CD8-positive, alpha-beta memory T cell (primary cell): ENCODE measurements around the gene RGS11. TPM values are rescaled to one million over a fixed set of nuclear protein-coding genes. Genes with fewer than 3 reads are reported as not detected.

ENCODE experiments used
- CTCF ChIA-PET: fragments of 350-600 bp; sonication (Branson Sonifier 250); formaldehyde crosslinking; loops from one replicate; lab custom pipeline; 2021; ENCODE audit warnings: antibody characterized with exemption; lab: Charles Lee
- POLR2A ChIA-PET: fragments of 350-600 bp; sonication (Branson Sonifier 250); formaldehyde crosslinking; loops from one replicate; lab custom pipeline; 2021; ENCODE audit warnings: antibody characterized with exemption; lab: Charles Lee
- DNase-seq, 5 donors: peaks; one replicate each; pipeline versions ENCODE4 v3.0.0 to v3.0.0-alpha.2; 2020 to 2022; ENCODE audit warnings: mixed read lengths in 1 of 5
- H3K27ac ChIP-seq: one replicate; pipeline ENCODE4 v1.7.0; 2013; ENCODE audit warnings: low read depth, mild to moderate bottlenecking, low read length, moderate library complexity
- H3K27me3 ChIP-seq: 2 replicates; pipeline ENCODE4 v1.7.0; 2013; ENCODE audit warnings: low read length, mild to moderate bottlenecking; ENCODE audit not compliant: insufficient read depth, poor library complexity, severe bottlenecking
- H3K36me3 ChIP-seq: 2 replicates; pipeline ENCODE4 v1.7.0; 2013; ENCODE audit warnings: mild to moderate bottlenecking, low read length, moderate library complexity; ENCODE audit not compliant: insufficient read depth
- H3K4me1 ChIP-seq: 2 replicates; pipeline ENCODE4 v1.7.0; 2013; ENCODE audit warnings: mild to moderate bottlenecking, low read length, moderate library complexity; ENCODE audit not compliant: insufficient read depth
- H3K4me3 ChIP-seq: 2 replicates; pipeline ENCODE4 v1.7.0; 2013; ENCODE audit warnings: mild to moderate bottlenecking, low read length
- H3K9me3 ChIP-seq: 2 replicates; pipeline ENCODE4 v1.7.0; 2013; ENCODE audit warnings: mild to moderate bottlenecking, low read length
- H3K27ac Mint-ChIP-seq, 8 donors: one replicate each; pipeline ENCODE4 v1.8.0; 2020 to 2021; ENCODE audit warnings: mixed read lengths in 8 of 8, mild to moderate bottlenecking in 6 of 8, inconsistent platforms in 3 of 8, moderate library complexity in 3 of 8
- H3K27me3 Mint-ChIP-seq, 2 donors: one replicate each; pipeline ENCODE4 v1.8.0; 2020 to 2021; ENCODE audit warnings: mixed read lengths in 2 of 2, mild to moderate bottlenecking in 1 of 2, moderate library complexity in 1 of 2
- H3K36me3 Mint-ChIP-seq, 3 donors: one replicate each; pipeline ENCODE4 v1.8.0; 2020 to 2021; ENCODE audit warnings: mixed read lengths in 3 of 3, inconsistent platforms in 1 of 3, mild to moderate bottlenecking in 1 of 3
- H3K4me1 Mint-ChIP-seq, 3 donors: one replicate each; pipeline ENCODE4 v1.8.0; 2020 to 2021; ENCODE audit warnings: mixed read lengths in 3 of 3, inconsistent platforms in 1 of 3, mild to moderate bottlenecking in 1 of 3
- H3K4me3 Mint-ChIP-seq, 7 donors: one replicate each; pipeline ENCODE4 v1.8.0; 2020 to 2021; ENCODE audit warnings: mixed read lengths in 7 of 7, mild to moderate bottlenecking in 6 of 7, moderate library complexity in 4 of 7, inconsistent platforms in 2 of 7
- H3K9me3 Mint-ChIP-seq, 5 donors: one replicate each; pipeline ENCODE4 v1.8.0; 2020 to 2022; ENCODE audit warnings: mixed read lengths in 5 of 5, mild to moderate bottlenecking in 3 of 5, moderate library complexity in 2 of 5, inconsistent platforms in 1 of 5
- polyA plus RNA-seq: library from polyadenylated mRNA; unstranded; fragments of 300-500 nt; fragmentation: Illumina TruSeq; gene quantifications from one replicate; pipeline ENCODE4 v1.2.3, GENCODE V29; 2021
- total RNA-seq, 2 experiments: library from RNA; stranded (reverse); gene quantifications; one replicate each; pipeline ENCODE4 v1.2.3, GENCODE V29; 2021

The RGS11 gene
- total and polyA plus RNA-seq, 3 experiments from 2014 or later = 0.09 TPM; not detected in 2

- H3K27me3 ChIP-seq = no peaks in the 10 kb centered on the region
- no peak overlapping the region for H3K27ac ChIP-seq
- Mint-ChIP-seq H3K4me3 (peak overlapping the region in 1 of 7 donors; percentile 43), H3K27ac (peak overlapping the region in 4 of 8 donors; percentile 29 to 57 (median 41)), H3K4me1 (peaks cover 40 to 66% (median 43%) of the 10 kb centered on the region in 3 donors), H3K9me3 (no peaks in the 10 kb centered on the region), H3K36me3 (peaks cover 4 to 62% (median 4%) of the 10 kb centered on the region in 3 donors), H3K27me3 (no peaks in the 10 kb centered on the region)
- H3K4me1 ChIP-seq = peaks cover 26% of the 10 kb centered on the region
- CTCF ChIA-PET = no interaction called here
- DNase-seq = no peak
- H3K9me3 ChIP-seq = no peaks in the 10 kb centered on the region
- peaks cover 33% of the 10 kb centered on the region for H3K36me3 ChIP-seq
- no peak overlapping the region for H3K4me3 ChIP-seq
- POLR2A ChIA-PET = no interaction called here
Observed at GRCh38 chr16:317583-317982, 41.8 kb upstream of the RGS11 start.

- Mint-ChIP-seq H3K36me3 (peaks cover 4 to 68% (median 4%) of the 10 kb centered on the region in 3 donors), H3K4me3 (no peak overlapping the region), H3K4me1 (peaks cover 41 to 60% (median 42%) of the 10 kb centered on the region in 3 donors), H3K27ac (peak overlapping the region in 2 of 8 donors; percentile 7 to 42), H3K27me3 (no peaks in the 10 kb centered on the region), H3K9me3 (no peaks in the 10 kb centered on the region)
- Histone ChIP-seq H3K36me3 (peaks cover 40% of the 10 kb centered on the region), H3K27me3 (no peaks in the 10 kb centered on the region), H3K27ac (no peak overlapping the region), H3K4me3 (no peak overlapping the region), H3K4me1 (peaks cover 26% of the 10 kb centered on the region), H3K9me3 (no peaks in the 10 kb centered on the region)
- CTCF ChIA-PET = interaction anchor here (1.1 kb wide), 1 partner anchor 32 kb away, joined by 3 read pairs; no protein-coding TSS in a partner anchor
- no peak for DNase-seq
- POLR2A ChIA-PET = no interaction called here
Observed at GRCh38 chr16:316741-317464, 41.2 kb upstream of the RGS11 start.

DNA sequence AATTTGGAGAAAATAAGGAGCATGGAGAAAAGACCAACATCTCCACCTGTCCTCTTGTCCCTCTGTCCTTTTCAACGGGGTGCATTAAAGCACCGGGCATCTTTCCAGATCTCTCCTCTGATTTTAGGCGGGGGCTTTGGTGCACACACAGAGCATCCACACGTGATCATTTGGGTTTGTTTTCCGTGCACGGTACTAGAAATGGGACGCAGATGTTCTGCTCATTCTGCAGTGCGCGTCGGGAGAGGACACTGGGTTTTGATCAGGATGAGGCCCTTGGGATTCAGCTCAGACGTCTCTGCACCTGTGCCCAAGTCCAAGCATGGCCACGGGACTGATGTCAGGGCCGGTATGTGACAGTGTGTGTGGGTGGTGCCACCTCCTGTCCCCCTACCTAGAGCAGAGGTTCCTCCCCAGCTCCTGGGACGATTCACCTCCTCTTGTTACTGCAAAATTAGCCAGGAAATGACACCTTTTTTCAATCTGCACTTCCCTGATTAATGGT is 39.1 kb upstream of the RGS11 start:
- Histone ChIP-seq H3K4me1 (peaks cover 15% of the 10 kb centered on the region), H3K9me3 (no peaks in the 10 kb centered on the region), H3K27me3 (no peaks in the 10 kb centered on the region), H3K27ac (no peak overlapping the region), H3K4me3 (no peak overlapping the region), H3K36me3 (peaks cover 41% of the 10 kb centered on the region)
- H3K4me1 Mint-ChIP-seq = peaks cover 36 to 45% (median 36%) of the 10 kb centered on the region in 3 donors
- H3K27ac Mint-ChIP-seq = peak overlapping the region in 6 of 8 donors; percentile 2 to 69 (median 42)
- POLR2A ChIA-PET = no interaction called here
- CTCF ChIA-PET = no interaction called here
- no peak for DNase-seq
- peaks cover 2 to 74% (median 4%) of the 10 kb centered on the region in 3 donors for H3K36me3 Mint-ChIP-seq
- no peaks in the 10 kb centered on the region for H3K27me3 Mint-ChIP-seq
- H3K4me3 Mint-ChIP-seq = no peak overlapping the region
- no peaks in the 10 kb centered on the region for H3K9me3 Mint-ChIP-seq

DNA sequence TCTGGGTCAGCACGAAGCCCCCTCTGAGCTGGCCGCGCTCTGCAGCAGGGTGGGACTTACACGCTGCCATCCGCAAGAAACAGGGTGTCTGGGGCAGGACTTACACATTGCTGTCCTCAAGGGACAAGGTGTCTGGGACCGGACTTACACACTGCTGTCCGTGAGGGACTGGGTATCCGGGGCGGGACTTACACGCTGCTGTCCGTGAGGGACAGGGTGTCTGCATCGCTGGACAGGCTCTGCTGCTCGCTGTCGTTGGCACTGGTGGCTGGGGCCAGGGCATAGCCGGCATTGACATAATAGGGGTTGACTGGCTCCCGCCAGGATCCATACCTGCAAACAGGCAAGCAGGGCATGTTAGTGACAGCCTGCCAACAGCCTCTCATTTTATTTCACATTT is 38.6 kb upstream of the RGS11 start:
- Mint-ChIP-seq H3K4me1 (peaks cover 36 to 45% (median 36%) of the 10 kb centered on the region in 3 donors), H3K27me3 (no peaks in the 10 kb centered on the region), H3K36me3 (peaks cover 2 to 74% (median 4%) of the 10 kb centered on the region in 3 donors), H3K4me3 (no peak overlapping the region), H3K27ac (no peak overlapping the region), H3K9me3 (no peaks in the 10 kb centered on the region)
- CTCF ChIA-PET = interaction anchor here (0.9 kb wide), 1 partner anchor 27 kb away, joined by 3 read pairs; no protein-coding TSS in a partner anchor
- H3K27me3 ChIP-seq = no peaks in the 10 kb centered on the region
- H3K9me3 ChIP-seq = no peaks in the 10 kb centered on the region
- peaks cover 15% of the 10 kb centered on the region for H3K4me1 ChIP-seq
- H3K36me3 ChIP-seq = peaks cover 39% of the 10 kb centered on the region
- no peak for DNase-seq
- no peak overlapping the region for H3K4me3 ChIP-seq
- no peak overlapping the region for H3K27ac ChIP-seq
- POLR2A ChIA-PET = no interaction called here

- Mint-ChIP-seq H3K36me3 (peaks cover 2 to 74% (median 4%) of the 10 kb centered on the region in 3 donors), H3K4me3 (no peak overlapping the region), H3K27me3 (no peaks in the 10 kb centered on the region), H3K9me3 (no peaks in the 10 kb centered on the region), H3K27ac (peak overlapping the region in 2 of 8 donors; percentile 17 to 68), H3K4me1 (peaks cover 24 to 47% (median 39%) of the 10 kb centered on the region in 3 donors)
- ChIA-PET CTCF (no interaction called here), POLR2A (no interaction called here)
- no peak for DNase-seq
- Histone ChIP-seq H3K4me1 (peaks cover 12% of the 10 kb centered on the region), H3K4me3 (no peak overlapping the region), H3K27ac (no peak overlapping the region), H3K36me3 (peaks cover 24% of the 10 kb centered on the region), H3K9me3 (no peaks in the 10 kb centered on the region), H3K27me3 (no peaks in the 10 kb centered on the region)
Observed at GRCh38 chr16:311725-312124, 36.0 kb upstream of the RGS11 start.

DNA sequence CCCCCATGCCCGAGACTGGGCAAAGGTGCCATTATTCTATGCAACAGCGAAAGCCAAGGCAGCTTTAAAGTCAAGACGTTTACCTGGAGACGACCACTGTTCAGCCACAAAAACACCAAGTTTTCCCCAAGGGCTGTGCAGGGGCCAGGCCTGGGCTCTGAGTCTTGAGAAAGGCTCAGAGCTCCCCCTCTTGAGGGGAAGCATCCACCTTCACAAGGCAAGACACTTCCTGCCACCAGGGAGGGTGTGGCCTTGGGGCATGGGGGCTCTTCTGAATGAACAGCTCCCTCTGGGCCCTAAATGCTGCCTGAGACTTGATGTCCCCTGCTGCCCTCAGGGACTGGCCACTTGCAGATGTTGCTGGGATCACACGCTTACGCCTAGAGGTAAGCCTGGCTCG is 33.7 kb upstream of the RGS11 start:
- Histone ChIP-seq H3K27me3 (no peaks in the 10 kb centered on the region), H3K9me3 (no peaks in the 10 kb centered on the region), H3K27ac (no peak overlapping the region), H3K36me3 (peaks cover 24% of the 10 kb centered on the region), H3K4me3 (no peak overlapping the region), H3K4me1 (peaks cover 12% of the 10 kb centered on the region)
- ChIA-PET CTCF (no interaction called here), POLR2A (interaction anchor here (0.5 kb wide), 2 partner anchors 19 to 171 kb away, joined by 3 to 9 read pairs; partner anchors contain the start of gene NPRL3)
- Mint-ChIP-seq H3K27me3 (no peaks in the 10 kb centered on the region), H3K4me3 (peak overlapping the region in 4 of 7 donors; percentile 47 to 74 (median 55)), H3K27ac (peak overlapping the region in 6 of 8 donors; percentile 54 to 88 (median 84)), H3K9me3 (no peaks in the 10 kb centered on the region), H3K36me3 (peaks cover 0 to 75% (median 4%) of the 10 kb centered on the region in 3 donors), H3K4me1 (peaks cover 7 to 36% (median 29%) of the 10 kb centered on the region in 3 donors)
- DNase-seq = peak in 2 of 5 donors; percentile 35 to 55

GRCh38 chr16:307691-308312 is 32.1 kb upstream of the RGS11 start:
- peak overlapping the region in 1 of 7 donors; percentile 13 for H3K4me3 Mint-ChIP-seq
- POLR2A ChIA-PET = no interaction called here
- Histone ChIP-seq H3K27ac (no peak overlapping the region), H3K36me3 (peaks cover 9% of the 10 kb centered on the region), H3K9me3 (no peaks in the 10 kb centered on the region), H3K4me1 (peaks cover 12% of the 10 kb centered on the region), H3K4me3 (no peak overlapping the region), H3K27me3 (no peaks in the 10 kb centered on the region)
- peak overlapping the region in 2 of 8 donors; percentile 51 to 87 for H3K27ac Mint-ChIP-seq
- CTCF ChIA-PET = no interaction called here
- H3K36me3 Mint-ChIP-seq = peaks cover 0 to 73% (median 7%) of the 10 kb centered on the region in 3 donors
- no peaks in the 10 kb centered on the region for H3K9me3 Mint-ChIP-seq
- no peaks in the 10 kb centered on the region for H3K27me3 Mint-ChIP-seq
- peaks cover 7 to 32% (median 29%) of the 10 kb centered on the region in 3 donors for H3K4me1 Mint-ChIP-seq
- peak in 1 of 5 donors; percentile 24 for DNase-seq
